ENCODE data around the gene AKAP9.

- peak in 2 of 4 donors; percentile 24 to 26 for TF ChIP-seq CTCF (IDR thresholded peaks at IDR 0.05)
- TF ChIP-seq POLR2A (IDR thresholded peaks at IDR 0.05), result no peak
These were observed 13.0 kb downstream of the AKAP9 start for GRCh38 chr7:91953618-91954017.
